Sciatic nerve (tissue), 2 donors: ENCODE results near the gene TMC8. TPM values are rescaled to one million over a fixed set of nuclear protein-coding genes. Genes with fewer than 3 reads are reported as not detected.

Source experiments
- ATAC-seq: fragments of 200-7000 bp; cut with Tn5 transposase; one replicate; pipeline ENCODE4 v1.9.1; 2020; ENCODE audit warnings: mild to moderate bottlenecking, moderate library complexity
- DNase-seq: peaks from one replicate; pipeline ENCODE4 v3.0.0-alpha.2; 2020; ENCODE audit warnings: low spot score
- intact Hi-C: fragments of 100-400 bp; cut with DNase I; formaldehyde crosslinking; loops from one replicate; pipeline ENCODE4 v1.14.2; 2022
- total RNA-seq: library from RNA; stranded (reverse); fragmentation: NEBNext Ultra II Directional; extraction: Animal tissue kit (Norgen Biotek cat#: 25700); gene quantifications from one replicate; pipeline ENCODE4 v1.2.1, GENCODE V29; 2021
- donor health status: DM: no; HTN: no; CAD: no.
- donor health status: DM: no; HTN: no; CAD: no.

TMC8 gene
- total RNA-seq, 1 donor from 2014 or later, result 12.5 TPM

DNA sequence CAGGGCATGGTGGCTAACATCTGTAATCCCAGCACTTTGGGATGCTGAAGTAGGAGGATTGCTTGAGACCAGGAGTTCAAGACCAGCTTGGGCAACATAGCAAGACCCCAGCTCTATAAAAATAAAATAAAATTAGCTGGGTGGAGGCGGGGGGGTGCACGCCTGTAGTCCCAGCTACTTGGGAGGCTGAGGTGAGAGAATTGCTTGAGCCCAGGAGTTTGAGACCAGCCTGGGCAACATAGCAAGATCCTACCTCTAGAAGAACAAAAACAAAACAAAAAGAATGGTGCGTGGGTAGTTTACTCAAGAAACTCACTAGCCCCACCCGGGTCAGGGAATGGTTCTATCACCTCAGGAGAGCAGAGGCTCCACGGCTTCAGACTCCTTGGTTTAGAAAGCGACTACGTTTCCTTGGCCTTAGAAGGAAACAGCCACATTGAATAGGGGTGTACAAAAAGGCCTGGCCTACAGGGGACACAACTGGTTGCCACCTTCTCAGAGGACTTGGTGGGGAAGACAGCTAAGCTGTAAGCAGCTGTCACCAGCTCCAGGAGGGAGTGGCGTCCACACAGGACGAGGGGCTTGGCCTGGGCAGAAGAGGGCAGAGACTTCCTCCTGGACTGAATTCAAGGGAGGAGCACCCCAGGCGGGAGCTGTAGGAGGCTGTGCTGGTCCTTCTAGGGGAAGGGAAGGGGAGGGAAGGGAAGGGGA lies 55.6 kb downstream of the TMC8 start:
- DNase-seq, result no peak
- peak; percentile 42 for ATAC-seq
- intact Hi-C loops, result no loop called here

DNA sequence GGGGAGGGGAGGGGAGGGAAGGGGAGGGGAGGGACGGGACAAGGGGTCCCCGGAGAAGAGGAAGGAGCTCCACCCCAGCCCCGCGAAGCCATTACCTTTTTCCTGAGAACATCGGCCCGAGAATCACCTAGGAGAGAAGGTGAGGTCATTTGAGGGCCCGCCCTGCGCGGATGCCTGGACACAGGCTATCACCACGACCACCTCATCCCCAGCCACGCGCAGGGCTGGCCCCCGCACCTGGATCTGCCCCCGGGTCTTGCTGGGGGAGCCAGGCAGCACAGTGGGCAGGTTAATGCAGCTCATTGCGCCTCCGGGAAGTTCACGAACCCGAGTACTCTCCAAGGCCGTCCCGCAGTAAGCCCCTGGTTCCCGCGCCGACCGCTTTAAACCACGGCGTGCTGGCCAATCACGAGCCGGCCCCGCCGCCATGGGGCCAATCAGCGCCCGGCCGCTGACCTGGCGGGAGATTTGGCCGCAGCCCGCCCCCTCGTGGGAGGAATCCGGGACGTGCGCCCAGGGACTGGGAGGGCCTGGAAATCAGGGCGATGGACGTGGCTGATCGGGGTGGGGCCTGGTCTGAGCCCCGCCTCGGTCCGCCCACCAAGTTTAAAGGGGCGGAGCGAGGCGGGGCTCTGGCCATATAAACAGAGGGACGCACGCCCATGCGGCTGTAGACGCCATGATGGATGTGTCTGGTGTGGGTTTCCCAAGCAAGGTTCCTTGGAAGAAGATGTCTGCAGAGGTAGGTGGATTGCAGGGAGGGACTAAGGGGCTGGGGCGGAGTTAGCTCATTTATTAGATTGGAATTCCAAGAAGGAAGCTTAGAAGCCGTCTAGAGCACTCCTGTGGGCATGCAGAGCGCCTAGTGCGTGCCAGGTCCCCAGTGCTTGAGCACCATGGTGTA lies 56.4 kb downstream of the TMC8 start, which contains the start of the genes AFMID and TK1:
Gene AFMID, plus strand, starts transcription at position 671 of the 904 bp plus-strand sequence. Its CDS starts 9 bp downstream, at position 680.
Gene TK1, minus strand, starts transcription at position 361 of the 904 bp plus-strand sequence. Its CDS starts 58 bp downstream, at position 303.
- DNase-seq, result peak; percentile 98
- ATAC-seq, result peak; percentile 98
- intact Hi-C loops, result no loop called here

Other genes starting within 250 kb of the TMC8 start
- gene TNRC6C, start 172.1 kb upstream of the TMC8 start, total RNA-seq, result 69.3 TPM
- gene TMC6, start 2.0 kb upstream of the TMC8 start, total RNA-seq, result 95.0 TPM
- gene C17orf99, start 15.6 kb downstream of the TMC8 start, total RNA-seq, result 0.71 TPM
- gene SYNGR2, start 37.8 kb downstream of the TMC8 start, total RNA-seq, result 73.6 TPM
- gene TK1, start 56.3 kb downstream of the TMC8 start, total RNA-seq, result 1.8 TPM
- 33.6 TPM for gene AFMID, start 56.6 kb downstream of the TMC8 start, total RNA-seq
- gene BIRC5, start 83.5 kb downstream of the TMC8 start, total RNA-seq, result 1.4 TPM
- not detected for gene TMEM235, start 100.9 kb downstream of the TMC8 start, total RNA-seq
- gene SOCS3, start 229.3 kb downstream of the TMC8 start, total RNA-seq, result 144 TPM
- gene PGS1, start 247.9 kb downstream of the TMC8 start, total RNA-seq, result 59.2 TPM